Parathyroid adenoma (tissue), 2 donors: ENCODE results near the gene TRIM24.

ENCODE experiments used
- H2AFZ ChIP-seq: fragments of 300-600 bp; sonication (generic); one replicate; pipeline ENCODE4 v1.7.0; 2017; ENCODE audit warnings: antibody characterized with exemption, mild to moderate bottlenecking
- H3K27ac ChIP-seq: fragments of 300-600 bp; sonication (generic); one replicate; pipeline ENCODE4 v1.7.0; 2017
- H3K27me3 ChIP-seq: fragments of 300-600 bp; sonication (generic); one replicate; pipeline ENCODE4 v1.7.0; 2017; ENCODE audit warnings: low read length; ENCODE audit not compliant: control insufficient read depth, insufficient read depth
- H3K36me3 ChIP-seq: fragments of 300-600 bp; sonication (generic); one replicate; pipeline ENCODE4 v1.7.0; 2017; ENCODE audit warnings: low read length; ENCODE audit not compliant: control insufficient read depth, insufficient read depth
- H3K4me1 ChIP-seq: fragments of 300-600 bp; sonication (generic); one replicate; pipeline ENCODE4 v1.7.0; 2017; ENCODE audit warnings: control low read depth
- H3K4me2 ChIP-seq: fragments of 300-600 bp; sonication (generic); one replicate; pipeline ENCODE4 v1.7.0; 2017; ENCODE audit warnings: low read length
- H3K4me3 ChIP-seq: fragments of 300-600 bp; sonication (generic); one replicate; pipeline ENCODE4 v1.7.0; 2017; ENCODE audit warnings: low read depth, low read length
- H3K79me2 ChIP-seq: fragments of 300-600 bp; sonication (generic); one replicate; pipeline ENCODE4 v1.7.0; 2017; ENCODE audit warnings: control low read depth
- H3K9ac ChIP-seq: fragments of 300-600 bp; sonication (generic); one replicate; pipeline ENCODE4 v1.7.0; 2017; ENCODE audit warnings: mild to moderate bottlenecking
- H3K9me3 ChIP-seq: fragments of 300-600 bp; sonication (generic); one replicate; pipeline ENCODE4 v1.7.0; 2017; ENCODE audit warnings: low read length; ENCODE audit not compliant: control insufficient read depth
- TF ChIP-seq, protein P1 (sequence below): fragments of 300-600 bp; sonication (generic); IDR thresholded peaks from one replicate; pipeline ENCODE4 v1.7.0; 2017; ENCODE audit warnings: antibody characterized with exemption, mild to moderate bottlenecking
- donor health status: primary hyperparathyroidism.

Gene TRIM24

DNA sequence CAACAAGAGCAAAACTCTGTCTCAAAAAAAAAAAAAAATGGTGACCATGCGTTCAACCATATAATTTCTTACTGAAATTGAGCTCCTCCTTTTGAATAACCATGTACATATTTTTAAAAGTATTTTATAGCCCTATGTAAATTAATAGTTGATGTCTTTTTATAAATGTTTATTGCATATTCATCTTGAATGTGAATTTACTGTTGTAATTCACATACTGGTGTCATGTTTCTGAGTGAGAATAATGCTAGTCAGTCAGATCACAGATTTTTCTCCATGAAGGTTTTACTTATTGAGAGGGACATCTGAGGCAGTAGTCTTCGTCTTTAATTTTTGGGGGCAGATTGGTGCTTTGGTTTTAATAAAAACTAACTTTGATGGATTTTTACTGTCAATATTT lies 128.9 kb downstream of the TRIM24 start:
- Histone ChIP-seq H3K79me2 (no peaks in the 10 kb centered on the region), H3K4me2 (no peak overlapping the region), H3K36me3 (no peaks in the 10 kb centered on the region), H3K4me1 (peaks cover 4% of the 10 kb centered on the region), H3K27me3 (no peaks in the 10 kb centered on the region), H2AFZ (no peak overlapping the region), H3K4me3 (no peak overlapping the region), H3K9me3 (no peaks in the 10 kb centered on the region), H3K9ac (no peak overlapping the region), H3K27ac (no peak overlapping the region)
- TF ChIP-seq, protein P1, sequence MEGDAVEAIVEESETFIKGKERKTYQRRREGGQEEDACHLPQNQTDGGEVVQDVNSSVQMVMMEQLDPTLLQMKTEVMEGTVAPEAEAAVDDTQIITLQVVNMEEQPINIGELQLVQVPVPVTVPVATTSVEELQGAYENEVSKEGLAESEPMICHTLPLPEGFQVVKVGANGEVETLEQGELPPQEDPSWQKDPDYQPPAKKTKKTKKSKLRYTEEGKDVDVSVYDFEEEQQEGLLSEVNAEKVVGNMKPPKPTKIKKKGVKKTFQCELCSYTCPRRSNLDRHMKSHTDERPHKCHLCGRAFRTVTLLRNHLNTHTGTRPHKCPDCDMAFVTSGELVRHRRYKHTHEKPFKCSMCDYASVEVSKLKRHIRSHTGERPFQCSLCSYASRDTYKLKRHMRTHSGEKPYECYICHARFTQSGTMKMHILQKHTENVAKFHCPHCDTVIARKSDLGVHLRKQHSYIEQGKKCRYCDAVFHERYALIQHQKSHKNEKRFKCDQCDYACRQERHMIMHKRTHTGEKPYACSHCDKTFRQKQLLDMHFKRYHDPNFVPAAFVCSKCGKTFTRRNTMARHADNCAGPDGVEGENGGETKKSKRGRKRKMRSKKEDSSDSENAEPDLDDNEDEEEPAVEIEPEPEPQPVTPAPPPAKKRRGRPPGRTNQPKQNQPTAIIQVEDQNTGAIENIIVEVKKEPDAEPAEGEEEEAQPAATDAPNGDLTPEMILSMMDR: no peak

DNA sequence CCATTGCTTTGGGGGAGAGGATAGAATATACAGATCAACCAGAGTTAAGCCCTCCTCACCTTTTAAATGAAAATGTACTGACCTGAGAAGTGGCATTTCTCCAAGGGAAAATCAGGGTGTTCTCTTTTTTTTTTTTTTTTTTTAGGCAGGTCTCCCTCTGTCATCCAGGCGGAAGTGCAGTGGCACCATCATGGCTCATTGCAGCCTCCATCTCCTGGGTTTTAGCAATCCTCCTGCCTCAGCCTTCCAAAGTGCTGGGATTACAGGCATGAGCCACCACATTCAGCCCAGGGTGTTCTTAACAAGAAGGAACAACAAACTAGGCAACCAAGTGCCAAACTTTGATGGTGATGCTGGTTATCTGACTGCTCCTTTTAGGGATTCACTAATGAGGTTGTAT lies 130.1 kb downstream of the TRIM24 start:
- Histone ChIP-seq H3K4me3 (no peak overlapping the region), H3K9ac (no peak overlapping the region), H2AFZ (no peak overlapping the region), H3K27ac (no peak overlapping the region), H3K36me3 (no peaks in the 10 kb centered on the region), H3K79me2 (no peaks in the 10 kb centered on the region), H3K4me1 (peaks cover 4% of the 10 kb centered on the region), H3K4me2 (no peak overlapping the region), H3K9me3 (no peaks in the 10 kb centered on the region), H3K27me3 (no peaks in the 10 kb centered on the region)
- TF ChIP-seq, protein P1: no peak

- H3K27ac ChIP-seq: no peak overlapping the region
- no peaks in the 10 kb centered on the region for H3K9me3 ChIP-seq
- H3K27me3 ChIP-seq: no peaks in the 10 kb centered on the region
- TF ChIP-seq, protein P1: no peak
- no peaks in the 10 kb centered on the region for H3K36me3 ChIP-seq
- no peaks in the 10 kb centered on the region for H3K79me2 ChIP-seq
- H3K4me3 ChIP-seq: no peak overlapping the region
- H3K4me2 ChIP-seq: no peak overlapping the region
- H3K4me1 ChIP-seq: no peaks in the 10 kb centered on the region
- H2AFZ ChIP-seq: no peak overlapping the region
- H3K9ac ChIP-seq: no peak overlapping the region
Observed at GRCh38 chr7:138595454-138595853, 135.4 kb downstream of the TRIM24 start.

DNA sequence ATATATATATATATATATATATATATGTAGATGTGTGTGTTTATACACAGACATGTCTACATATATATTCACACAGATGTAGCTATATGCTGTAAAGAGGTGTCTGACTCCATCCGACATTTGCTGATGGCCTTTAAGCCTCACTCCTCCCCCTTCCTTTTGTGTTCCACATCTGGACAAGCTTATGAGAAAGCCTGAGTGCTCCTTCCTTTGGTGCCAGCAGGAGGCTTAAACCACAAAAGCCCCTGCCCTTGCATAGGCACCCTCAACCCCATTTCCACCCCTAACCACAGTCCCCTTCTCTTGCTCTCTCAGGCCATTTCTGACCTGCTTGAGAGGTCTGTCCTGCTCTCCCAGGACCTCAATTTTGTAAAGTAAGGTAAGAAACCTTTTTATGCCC lies 142.4 kb downstream of the TRIM24 start:
- TF ChIP-seq, protein P1: no peak
- Histone ChIP-seq H3K79me2 (no peaks in the 10 kb centered on the region), H3K4me3 (no peak overlapping the region), H3K27ac (no peak overlapping the region), H3K4me1 (no peaks in the 10 kb centered on the region), H3K27me3 (no peaks in the 10 kb centered on the region), H3K4me2 (no peak overlapping the region), H2AFZ (no peak overlapping the region), H3K36me3 (no peaks in the 10 kb centered on the region), H3K9ac (no peak overlapping the region), H3K9me3 (no peaks in the 10 kb centered on the region)

- Histone ChIP-seq H3K27me3 (no peaks in the 10 kb centered on the region), H3K79me2 (no peaks in the 10 kb centered on the region), H3K4me2 (no peak overlapping the region), H3K4me3 (no peak overlapping the region), H3K9me3 (no peaks in the 10 kb centered on the region), H2AFZ (no peak overlapping the region), H3K4me1 (no peaks in the 10 kb centered on the region), H3K36me3 (no peaks in the 10 kb centered on the region), H3K9ac (no peak overlapping the region), H3K27ac (no peak overlapping the region)
- TF ChIP-seq, protein P1: no peak
Observed at GRCh38 chr7:138603549-138604318, 143.7 kb downstream of the TRIM24 start.
